Mesothelial cell of epicardium (in vitro differentiated cells): ENCODE data around the gene ARNT2. TPM values are rescaled to one million over a fixed set of nuclear protein-coding genes. Genes with fewer than 3 reads are reported as not detected.

Experiments
- DNase-seq, 2 experiments: peaks; one replicate each; pipeline ENCODE4 v3.0.0; 2021; ENCODE audit warnings: low spot score in 2 of 2; ENCODE audit not compliant: unreplicated experiment in 2 of 2
- H3K27ac Mint-ChIP-seq: 2 replicates; pipeline ENCODE4 v1.8.0; 2021; ENCODE audit warnings: mixed read lengths
- H3K27me3 Mint-ChIP-seq: 2 replicates; pipeline ENCODE4 v1.8.0; 2021; ENCODE audit warnings: low read depth, mixed read lengths
- H3K36me3 Mint-ChIP-seq: 2 replicates; pipeline ENCODE4 v1.8.0; 2021; ENCODE audit warnings: mixed read lengths
- H3K4me1 Mint-ChIP-seq: 2 replicates; pipeline ENCODE4 v1.8.0; 2021; ENCODE audit warnings: mixed read lengths
- H3K4me3 Mint-ChIP-seq: 2 replicates; pipeline ENCODE4 v1.8.0; 2021; ENCODE audit warnings: mild to moderate bottlenecking, moderate library complexity, mixed read lengths
- H3K9me3 Mint-ChIP-seq: 2 replicates; pipeline ENCODE4 v1.8.0; 2021; ENCODE audit warnings: mixed read lengths
- CTCF ChIP-seq: fragments of 200-600 bp; sonication (generic); IDR thresholded peaks from one replicate; pipeline ENCODE4 v1.5.0; 2021; ENCODE audit warnings: antibody characterized with exemption; ENCODE audit not compliant: unreplicated experiment
- total RNA-seq: library from RNA; stranded (reverse); gene quantifications from 3 replicates; pipeline ENCODE4 v1.2.1, GENCODE V29; 2021

Gene ARNT2
- total RNA-seq, 1 donor from 2014 or later: 20.2 TPM

GRCh38 chr15:80441714-80442113 is 37.5 kb downstream of the ARNT2 start:
- H3K36me3 Mint-ChIP-seq: no peaks in the 10 kb centered on the region
- TF ChIP-seq CTCF: no peak
- H3K27ac Mint-ChIP-seq: no peak overlapping the region
- no peak overlapping the region for H3K4me3 Mint-ChIP-seq
- H3K9me3 Mint-ChIP-seq: no peaks in the 10 kb centered on the region
- H3K27me3 Mint-ChIP-seq: no peaks in the 10 kb centered on the region
- no peaks in the 10 kb centered on the region for H3K4me1 Mint-ChIP-seq
- no peak for DNase-seq

GRCh38 chr15:80442728-80443403 is 38.7 kb downstream of the ARNT2 start:
- no peaks in the 10 kb centered on the region for H3K27me3 Mint-ChIP-seq
- no peak overlapping the region for H3K4me3 Mint-ChIP-seq
- no peaks in the 10 kb centered on the region for H3K4me1 Mint-ChIP-seq
- H3K36me3 Mint-ChIP-seq: no peaks in the 10 kb centered on the region
- no peaks in the 10 kb centered on the region for H3K9me3 Mint-ChIP-seq
- DNase-seq: no peak
- no peak for TF ChIP-seq CTCF
- no peak overlapping the region for H3K27ac Mint-ChIP-seq

GRCh38 chr15:80444680-80445251 is 40.6 kb downstream of the ARNT2 start:
- Mint-ChIP-seq H3K9me3 (no peaks in the 10 kb centered on the region), H3K36me3 (no peaks in the 10 kb centered on the region), H3K27me3 (no peaks in the 10 kb centered on the region), H3K4me1 (no peaks in the 10 kb centered on the region), H3K27ac (no peak overlapping the region), H3K4me3 (no peak overlapping the region)
- DNase-seq: no peak
- TF ChIP-seq CTCF: no peak

GRCh38 chr15:80445300-80446041 is 41.3 kb downstream of the ARNT2 start:
- Mint-ChIP-seq H3K36me3 (no peaks in the 10 kb centered on the region), H3K4me1 (no peaks in the 10 kb centered on the region), H3K4me3 (no peak overlapping the region), H3K9me3 (no peaks in the 10 kb centered on the region), H3K27ac (no peak overlapping the region), H3K27me3 (no peaks in the 10 kb centered on the region)
- DNase-seq: no peak
- no peak for TF ChIP-seq CTCF

GRCh38 chr15:80447077-80447476 is 42.9 kb downstream of the ARNT2 start:
- no peak overlapping the region for H3K27ac Mint-ChIP-seq
- no peak overlapping the region for H3K4me3 Mint-ChIP-seq
- H3K36me3 Mint-ChIP-seq: no peaks in the 10 kb centered on the region
- no peak for DNase-seq
- TF ChIP-seq CTCF: no peak
- H3K27me3 Mint-ChIP-seq: no peaks in the 10 kb centered on the region
- no peaks in the 10 kb centered on the region for H3K9me3 Mint-ChIP-seq
- peaks cover 2% of the 10 kb centered on the region for H3K4me1 Mint-ChIP-seq
